ENCODE data around the gene CACNA1C.
A peak's percentile ranks its signal among the peaks of the same experiment; 100 is the strongest.

Gene CACNA1C

GRCh38 chr12:2061402-2061801 is 8.6 kb downstream of the CACNA1C start:
- no peak for TF ChIP-seq CTCF (conservative IDR thresholded peaks at IDR 0.05; ENCODE audit: low read depth, low read length)
- Histone ChIP-seq H3K9ac (no peak overlapping the region), H3K4me2 (no peak overlapping the region), H3K27me3 (ENCODE audit: insufficient read depth, low read depth) (no peaks in the 10 kb centered on the region; the same call in 1 of the 2 replicates), H3K36me3 (ENCODE audit: insufficient read depth) (no peaks in the 10 kb centered on the region), H3K4me3 (IDR thresholded peaks at IDR 0.05; ENCODE audit: insufficient read depth, low read depth, low read length) (no peak overlapping the region), H2AFZ (ENCODE audit: low read depth) (no peak overlapping the region), H4K20me1 (ENCODE audit: insufficient read depth) (no peaks in the 10 kb centered on the region), H3K27ac (no peak overlapping the region), H3K79me2 (ENCODE audit: insufficient read depth, low read depth) (no peaks in the 10 kb centered on the region), H3K4me1 (ENCODE audit: low read depth, poor library complexity, severe bottlenecking) (no peaks in the 10 kb centered on the region)

GRCh38 chr12:2064071-2064507 is 11.3 kb downstream of the CACNA1C start:
- TF ChIP-seq CTCF (conservative IDR thresholded peaks at IDR 0.05; ENCODE audit: low read depth, low read length) = no peak
- Histone ChIP-seq H3K9ac (no peak overlapping the region), H3K36me3 (ENCODE audit: insufficient read depth) (no peaks in the 10 kb centered on the region), H3K4me1 (ENCODE audit: low read depth, poor library complexity, severe bottlenecking) (no peaks in the 10 kb centered on the region), H4K20me1 (ENCODE audit: insufficient read depth) (no peaks in the 10 kb centered on the region), H3K27ac (no peak overlapping the region), H3K4me2 (no peak overlapping the region; the same call in 1 of the 2 replicates), H2AFZ (ENCODE audit: low read depth) (peak overlapping the region; percentile 1; the same call in 1 of the 2 replicates), H3K4me3 (IDR thresholded peaks at IDR 0.05; ENCODE audit: insufficient read depth, low read depth, low read length) (no peak overlapping the region), H3K79me2 (ENCODE audit: insufficient read depth, low read depth) (no peaks in the 10 kb centered on the region), H3K27me3 (ENCODE audit: insufficient read depth, low read depth) (no peaks in the 10 kb centered on the region; the same call in 1 of the 2 replicates)

- no peaks in the 10 kb centered on the region; the same call in 1 of the 2 replicates for H3K27me3 ChIP-seq (ENCODE audit: insufficient read depth, low read depth)
These were observed 15.9 kb downstream of the CACNA1C start for GRCh38 chr12:2068653-2069052.

GRCh38 chr12:2070440-2071045 is 17.8 kb downstream of the CACNA1C start:
- no peak overlapping the region for H3K9ac ChIP-seq
- H3K27me3 ChIP-seq (ENCODE audit: insufficient read depth, low read depth) = no peaks in the 10 kb centered on the region
- no peak overlapping the region for H3K27ac ChIP-seq
- no peaks in the 10 kb centered on the region for H4K20me1 ChIP-seq (ENCODE audit: insufficient read depth)
- no peak overlapping the region for H3K4me3 ChIP-seq (IDR thresholded peaks at IDR 0.05; ENCODE audit: insufficient read depth, low read depth, low read length)
- H3K4me1 ChIP-seq (ENCODE audit: low read depth, poor library complexity, severe bottlenecking) = no peaks in the 10 kb centered on the region
- H3K79me2 ChIP-seq (ENCODE audit: insufficient read depth, low read depth) = no peaks in the 10 kb centered on the region
- H3K36me3 ChIP-seq (ENCODE audit: insufficient read depth) = no peaks in the 10 kb centered on the region
- H3K4me2 ChIP-seq = no peak overlapping the region
- no peak overlapping the region for H2AFZ ChIP-seq (ENCODE audit: low read depth)
- TF ChIP-seq CTCF (conservative IDR thresholded peaks at IDR 0.05; ENCODE audit: low read depth, low read length) = no peak

More at GRCh38 chr12:2068653-2069052, 15.9 kb downstream of the CACNA1C start:
- Histone ChIP-seq H3K4me2 (no peak overlapping the region), H3K9ac (no peak overlapping the region), H4K20me1 (ENCODE audit: insufficient read depth) (no peaks in the 10 kb centered on the region), H3K27ac (no peak overlapping the region), H2AFZ (ENCODE audit: low read depth) (no peak overlapping the region), H3K36me3 (ENCODE audit: insufficient read depth) (no peaks in the 10 kb centered on the region), H3K4me3 (IDR thresholded peaks at IDR 0.05; ENCODE audit: insufficient read depth, low read depth, low read length) (no peak overlapping the region), H3K79me2 (ENCODE audit: insufficient read depth, low read depth) (no peaks in the 10 kb centered on the region), H3K4me1 (ENCODE audit: low read depth, poor library complexity, severe bottlenecking) (no peaks in the 10 kb centered on the region)
- TF ChIP-seq CTCF (conservative IDR thresholded peaks at IDR 0.05; ENCODE audit: low read depth, low read length) = no peak
